Dendritic cell treated with granulocyte-macrophage colony-stimulating factor and Interleukin-4, amounts not matched to agents 40 ng/mL and 50 ng/mL, for 4 days (primary cell): ENCODE results near the gene PACRG.

Source experiments
- H3K27ac Mint-ChIP-seq: one replicate; pipeline ENCODE4 v1.8.0; 2022; ENCODE audit warnings: mild to moderate bottlenecking, mixed read lengths
- H3K27me3 Mint-ChIP-seq: one replicate; pipeline ENCODE4 v1.8.0; 2022; ENCODE audit warnings: mild to moderate bottlenecking, mixed read lengths
- H3K36me3 Mint-ChIP-seq: one replicate; pipeline ENCODE4 v1.8.0; 2022; ENCODE audit warnings: low read depth, mixed read lengths
- H3K4me1 Mint-ChIP-seq: one replicate; pipeline ENCODE4 v1.8.0; 2022; ENCODE audit warnings: low read depth, mixed read lengths
- H3K4me3 Mint-ChIP-seq: one replicate; pipeline ENCODE4 v1.8.0; 2022; ENCODE audit warnings: mild to moderate bottlenecking, moderate library complexity, mixed read lengths
- H3K9me3 Mint-ChIP-seq: one replicate; pipeline ENCODE4 v1.8.0; 2022; ENCODE audit warnings: mixed read lengths
- intact Hi-C: fragments of 100-400 bp; cut with micrococcal nuclease; formaldehyde crosslinking; loops from one replicate; pipeline ENCODE4 v1.15.0; 2022

The PACRG gene

GRCh38 chr6:162873537-162873936 lies 145.8 kb downstream of the PACRG start:
- intact Hi-C loops, result no loop called here
- Mint-ChIP-seq H3K4me1 (no peaks in the 10 kb centered on the region), H3K27ac (no peak overlapping the region), H3K9me3 (no peaks in the 10 kb centered on the region), H3K36me3 (no peaks in the 10 kb centered on the region), H3K27me3 (no peaks in the 10 kb centered on the region), H3K4me3 (no peak overlapping the region)

GRCh38 chr6:162875070-162875469 lies 147.3 kb downstream of the PACRG start:
- no peaks in the 10 kb centered on the region for H3K9me3 Mint-ChIP-seq
- no peaks in the 10 kb centered on the region for H3K36me3 Mint-ChIP-seq
- intact Hi-C loops, result no loop called here
- H3K27ac Mint-ChIP-seq, result no peak overlapping the region
- no peaks in the 10 kb centered on the region for H3K4me1 Mint-ChIP-seq
- no peak overlapping the region for H3K4me3 Mint-ChIP-seq
- no peaks in the 10 kb centered on the region for H3K27me3 Mint-ChIP-seq

- H3K4me3 Mint-ChIP-seq, result no peak overlapping the region
- no peaks in the 10 kb centered on the region for H3K4me1 Mint-ChIP-seq
- H3K36me3 Mint-ChIP-seq, result no peaks in the 10 kb centered on the region
- no peaks in the 10 kb centered on the region for H3K27me3 Mint-ChIP-seq
- intact Hi-C loops, result no loop called here
- H3K9me3 Mint-ChIP-seq, result peaks cover 21% of the 10 kb centered on the region
- no peak overlapping the region for H3K27ac Mint-ChIP-seq
Measured at GRCh38 chr6:162882801-162883481, 155.2 kb downstream of the PACRG start.

GRCh38 chr6:162887981-162888689 lies 160.4 kb downstream of the PACRG start:
- peaks cover 35% of the 10 kb centered on the region for H3K9me3 Mint-ChIP-seq
- H3K27me3 Mint-ChIP-seq, result no peaks in the 10 kb centered on the region
- intact Hi-C loops, result no loop called here
- no peak overlapping the region for H3K27ac Mint-ChIP-seq
- no peak overlapping the region for H3K4me3 Mint-ChIP-seq
- no peaks in the 10 kb centered on the region for H3K4me1 Mint-ChIP-seq
- no peaks in the 10 kb centered on the region for H3K36me3 Mint-ChIP-seq

- Mint-ChIP-seq H3K9me3 (peaks cover 47% of the 10 kb centered on the region), H3K4me3 (no peak overlapping the region)
Measured at GRCh38 chr6:162889303-162889702, 161.5 kb downstream of the PACRG start.

GRCh38 chr6:162898011-162898410 lies 170.2 kb downstream of the PACRG start:
- Mint-ChIP-seq H3K36me3 (no peaks in the 10 kb centered on the region), H3K9me3 (peaks cover 42% of the 10 kb centered on the region), H3K27me3 (no peaks in the 10 kb centered on the region), H3K27ac (no peak overlapping the region), H3K4me3 (no peak overlapping the region), H3K4me1 (no peaks in the 10 kb centered on the region)
- intact Hi-C loops, result no loop called here

More at GRCh38 chr6:162889303-162889702, 161.5 kb downstream of the PACRG start:
- intact Hi-C loops, result no loop called here
- Mint-ChIP-seq H3K27me3 (no peaks in the 10 kb centered on the region), H3K36me3 (no peaks in the 10 kb centered on the region), H3K27ac (no peak overlapping the region), H3K4me1 (no peaks in the 10 kb centered on the region)

- intact Hi-C loops, result no loop called here
- Mint-ChIP-seq H3K27ac (no peak overlapping the region), H3K27me3 (no peaks in the 10 kb centered on the region), H3K36me3 (no peaks in the 10 kb centered on the region), H3K4me3 (no peak overlapping the region), H3K4me1 (no peaks in the 10 kb centered on the region), H3K9me3 (peaks cover 31% of the 10 kb centered on the region)
Measured at GRCh38 chr6:162899148-162899547, 171.4 kb downstream of the PACRG start.

- Mint-ChIP-seq H3K4me3 (no peak overlapping the region), H3K4me1 (no peaks in the 10 kb centered on the region), H3K36me3 (no peaks in the 10 kb centered on the region), H3K9me3 (peaks cover 25% of the 10 kb centered on the region), H3K27ac (no peak overlapping the region), H3K27me3 (no peaks in the 10 kb centered on the region)
- intact Hi-C loops, result no loop called here
Measured at GRCh38 chr6:162900503-162900902, 172.7 kb downstream of the PACRG start.

GRCh38 chr6:162904069-162904663 lies 176.4 kb downstream of the PACRG start:
- Mint-ChIP-seq H3K36me3 (no peaks in the 10 kb centered on the region), H3K4me3 (no peak overlapping the region)
- intact Hi-C loops, result no loop called here

GRCh38 chr6:162906479-162906878 lies 178.7 kb downstream of the PACRG start:
- Mint-ChIP-seq H3K27ac (no peak overlapping the region), H3K36me3 (no peaks in the 10 kb centered on the region), H3K9me3 (no peaks in the 10 kb centered on the region), H3K4me3 (no peak overlapping the region), H3K4me1 (no peaks in the 10 kb centered on the region), H3K27me3 (no peaks in the 10 kb centered on the region)
- intact Hi-C loops, result no loop called here

More at GRCh38 chr6:162904069-162904663, 176.4 kb downstream of the PACRG start:
- Mint-ChIP-seq H3K27me3 (no peaks in the 10 kb centered on the region), H3K4me1 (no peaks in the 10 kb centered on the region), H3K9me3 (peaks cover 20% of the 10 kb centered on the region), H3K27ac (no peak overlapping the region)

- Mint-ChIP-seq H3K4me3 (no peak overlapping the region), H3K4me1 (no peaks in the 10 kb centered on the region)
- intact Hi-C loops, result no loop called here
Measured at GRCh38 chr6:162907876-162908481, 180.2 kb downstream of the PACRG start.

GRCh38 chr6:162913206-162913605 lies 185.4 kb downstream of the PACRG start:
- H3K9me3 Mint-ChIP-seq, result no peaks in the 10 kb centered on the region
- intact Hi-C loops, result no loop called here
- H3K27ac Mint-ChIP-seq, result no peak overlapping the region
- no peak overlapping the region for H3K4me3 Mint-ChIP-seq
- H3K27me3 Mint-ChIP-seq, result no peaks in the 10 kb centered on the region
- H3K36me3 Mint-ChIP-seq, result no peaks in the 10 kb centered on the region
- no peaks in the 10 kb centered on the region for H3K4me1 Mint-ChIP-seq

More at GRCh38 chr6:162907876-162908481, 180.2 kb downstream of the PACRG start:
- no peaks in the 10 kb centered on the region for H3K9me3 Mint-ChIP-seq
- H3K27me3 Mint-ChIP-seq, result no peaks in the 10 kb centered on the region
- no peaks in the 10 kb centered on the region for H3K36me3 Mint-ChIP-seq
- no peak overlapping the region for H3K27ac Mint-ChIP-seq

GRCh38 chr6:162917506-162917905 lies 189.7 kb downstream of the PACRG start:
- peaks cover 11% of the 10 kb centered on the region for H3K9me3 Mint-ChIP-seq
- H3K36me3 Mint-ChIP-seq, result no peaks in the 10 kb centered on the region
- no peaks in the 10 kb centered on the region for H3K4me1 Mint-ChIP-seq
- intact Hi-C loops, result no loop called here
- H3K27ac Mint-ChIP-seq, result no peak overlapping the region
- no peak overlapping the region for H3K4me3 Mint-ChIP-seq
- no peaks in the 10 kb centered on the region for H3K27me3 Mint-ChIP-seq

- no peaks in the 10 kb centered on the region for H3K27me3 Mint-ChIP-seq
- intact Hi-C loops, result no loop called here
Measured at GRCh38 chr6:162921062-162921461, 193.3 kb downstream of the PACRG start.

More at GRCh38 chr6:162921062-162921461, 193.3 kb downstream of the PACRG start:
- Mint-ChIP-seq H3K4me1 (no peaks in the 10 kb centered on the region), H3K9me3 (peaks cover 41% of the 10 kb centered on the region), H3K36me3 (no peaks in the 10 kb centered on the region), H3K4me3 (no peak overlapping the region), H3K27ac (no peak overlapping the region)
